Fibroblast of peridontal ligament (primary cell): Measurements from ENCODE around the gene ENOX1.
A peak's percentile ranks its signal among the peaks of the same experiment; 100 is the strongest.

Source experiments
- DNase-seq: peaks from one replicate; pipeline ENCODE4 v3.0.0-alpha.2; 2010; ENCODE audit errors: extremely low read depth

ENOX1 gene

GRCh38 chr13:43316281-43316680, 470.5 kb downstream of the ENOX1 start:
- DNase-seq: no peak

- DNase-seq: no peak
Measured at GRCh38 chr13:43315522-43315921, 471.2 kb downstream of the ENOX1 start.

DNA sequence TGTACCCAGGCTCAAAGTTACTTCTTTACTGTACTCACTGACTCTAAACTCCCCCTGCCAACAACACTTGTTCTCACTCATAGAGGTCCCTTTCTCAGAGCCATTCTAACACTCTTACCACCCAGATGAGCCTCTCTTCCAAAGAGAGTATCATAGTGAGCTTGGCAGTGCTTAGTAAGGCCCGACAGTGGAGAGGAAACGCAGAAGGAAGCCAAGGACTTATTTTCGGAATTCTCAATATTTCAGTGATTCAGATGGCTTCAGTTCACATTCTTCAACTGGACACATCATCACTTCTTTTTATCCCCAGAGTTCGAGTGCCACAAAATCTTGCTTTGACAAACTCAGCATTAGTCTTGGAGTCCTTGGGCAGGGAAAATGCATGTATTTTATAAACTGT, 477.5 kb downstream of the ENOX1 start:
- DNase-seq: peak; percentile 31

DNA sequence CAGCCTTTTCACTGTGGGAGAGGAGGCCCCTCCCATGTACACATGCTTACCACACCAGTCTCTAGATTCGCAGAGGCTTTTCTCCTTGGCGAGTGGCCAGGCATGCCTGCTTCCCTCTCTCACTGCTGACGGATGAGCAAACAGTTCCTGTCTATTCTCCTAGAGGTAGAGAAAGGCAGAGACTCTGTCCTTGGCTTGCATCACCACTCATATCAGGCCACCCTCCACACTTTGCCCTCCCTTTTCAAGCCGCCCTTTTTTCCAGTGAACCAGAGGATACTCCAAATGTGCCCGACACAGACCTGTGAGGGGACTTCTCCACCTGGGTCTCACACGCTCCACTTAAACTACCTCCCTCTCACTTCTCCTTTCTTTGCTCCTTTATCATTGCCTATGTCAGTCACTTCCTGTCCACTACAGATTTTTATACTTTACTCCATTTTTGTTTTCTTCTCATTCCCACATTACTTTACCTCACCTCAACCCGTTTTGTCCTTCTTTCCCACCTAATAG, 478.8 kb downstream of the ENOX1 start:
- DNase-seq: peak; percentile 71

DNA sequence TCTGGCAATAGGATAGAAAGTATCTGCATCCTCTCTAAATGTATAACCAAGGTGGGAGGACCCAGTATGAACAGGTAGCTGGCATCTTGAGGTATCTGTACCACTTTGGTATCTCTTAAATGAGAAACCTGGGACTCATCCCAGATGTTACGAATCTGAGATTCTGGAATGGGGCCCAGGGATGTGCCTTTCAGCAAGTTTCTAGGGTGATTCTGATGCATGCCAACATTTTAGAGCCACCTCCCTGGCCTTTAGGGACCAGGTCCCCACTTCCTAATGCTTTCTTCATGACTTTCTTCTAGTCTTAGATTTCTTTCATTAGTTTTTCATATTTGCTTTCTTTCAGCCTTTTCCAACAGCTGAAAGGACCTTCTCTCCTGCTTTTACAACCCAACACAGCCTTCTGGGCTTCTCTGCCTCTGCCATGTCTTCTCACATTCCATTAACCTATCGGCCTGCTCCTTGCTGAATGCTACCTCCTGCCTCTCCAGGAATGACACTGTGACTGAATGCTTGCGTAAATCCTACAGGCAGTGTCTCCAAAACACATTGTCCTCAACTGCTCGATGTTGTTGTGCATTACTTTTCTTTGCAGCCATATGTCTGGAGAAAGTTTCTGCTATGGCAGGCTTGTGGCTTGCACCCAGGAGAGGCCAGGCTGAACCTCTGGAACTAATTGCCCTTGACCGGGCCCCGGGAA, 479.4 kb downstream of the ENOX1 start:
- DNase-seq: no peak

- DNase-seq: no peak
Measured at GRCh38 chr13:43306372-43306771, 480.4 kb downstream of the ENOX1 start.

- DNase-seq: no peak
Measured at GRCh38 chr13:43305416-43305815, 481.4 kb downstream of the ENOX1 start.

DNA sequence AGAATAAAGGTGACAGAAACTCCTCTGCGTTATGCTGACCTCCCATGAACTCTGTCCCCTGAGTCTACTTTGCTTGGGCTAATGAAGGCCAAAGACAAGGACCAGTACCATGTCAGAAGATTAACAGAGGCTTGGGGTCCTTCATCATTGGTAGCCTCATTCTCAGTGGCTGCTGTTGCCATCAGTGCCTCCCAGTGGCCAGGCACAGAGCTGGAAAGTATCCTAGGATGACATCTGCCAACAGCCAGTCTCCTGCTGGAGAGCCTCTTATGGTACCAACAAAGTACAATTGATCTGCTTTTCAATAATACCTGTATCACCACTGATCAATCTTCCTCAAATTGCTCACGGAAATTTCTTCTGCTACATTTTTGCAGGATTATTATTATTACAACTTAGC, 481.8 kb downstream of the ENOX1 start:
- DNase-seq: no peak

DNA sequence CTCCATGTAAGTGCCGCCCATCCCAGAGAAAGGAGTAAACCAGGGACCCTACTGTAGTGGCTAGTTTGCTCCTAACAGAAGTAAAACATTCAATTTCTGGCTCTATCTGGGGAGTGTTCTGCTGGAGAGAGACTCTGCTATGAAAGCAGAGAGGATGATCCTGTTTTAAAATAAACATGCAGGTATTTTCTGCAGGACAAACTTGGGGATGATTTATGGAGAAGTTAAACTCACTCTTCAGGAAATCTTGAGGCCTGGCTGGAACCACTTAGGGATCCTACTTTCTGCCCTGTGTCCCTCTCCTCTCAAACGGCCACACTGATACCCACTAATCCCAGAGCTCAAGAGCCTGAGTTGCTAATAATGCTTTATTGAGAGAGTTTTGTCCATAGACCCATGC, 482.3 kb downstream of the ENOX1 start:
- no peak for DNase-seq

- peak; percentile 87 for DNase-seq
Measured at GRCh38 chr13:43303033-43303729, 483.6 kb downstream of the ENOX1 start.

- peak; percentile 79 for DNase-seq
Measured at GRCh38 chr13:43301346-43301969, 485.3 kb downstream of the ENOX1 start.

GRCh38 chr13:43300865-43301264, 485.9 kb downstream of the ENOX1 start:
- DNase-seq: peak; percentile 92

DNA sequence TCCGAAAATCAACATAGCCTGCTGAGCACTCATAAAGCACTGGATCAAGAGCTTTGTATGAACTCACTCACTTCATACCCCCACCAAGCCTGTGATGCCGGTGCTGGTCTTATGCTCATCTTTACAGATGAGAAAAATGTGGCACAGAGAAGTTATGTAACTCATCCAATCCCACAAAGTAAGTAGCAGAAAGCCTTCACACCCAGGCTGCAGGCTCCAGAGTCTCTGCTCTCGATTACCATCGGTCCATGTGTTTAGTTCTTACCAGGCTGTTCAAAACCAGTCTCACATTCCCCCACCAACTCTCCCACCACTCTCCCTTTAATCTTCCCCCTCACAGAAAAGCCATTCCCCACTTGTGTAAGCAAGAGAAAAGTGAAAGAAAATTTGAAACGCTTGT, 487.4 kb downstream of the ENOX1 start:
- DNase-seq: no peak

DNA sequence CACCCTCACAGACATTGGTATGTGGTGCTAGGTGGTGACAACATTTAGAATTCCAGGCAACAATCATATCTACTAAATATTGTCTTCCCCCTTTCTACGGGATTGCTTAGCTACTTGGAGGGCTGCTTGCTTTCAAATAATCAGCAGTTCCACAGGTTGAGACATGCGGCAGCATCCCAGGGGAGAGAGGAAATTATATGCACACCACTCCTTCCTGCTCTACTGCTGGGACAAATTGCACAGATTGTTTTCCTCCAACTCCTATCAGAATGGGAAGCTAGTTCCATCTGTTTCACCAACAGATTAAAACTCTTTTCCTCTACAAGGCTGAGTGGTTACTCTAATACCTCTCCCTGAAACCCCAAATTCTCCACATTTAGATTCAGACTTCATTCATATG, 488.0 kb downstream of the ENOX1 start:
- no peak for DNase-seq

GRCh38 chr13:43297967-43298678, 488.6 kb downstream of the ENOX1 start:
- DNase-seq: no peak

- no peak for DNase-seq
Measured at GRCh38 chr13:43295825-43296564, 490.8 kb downstream of the ENOX1 start.

GRCh38 chr13:43295321-43295720, 491.5 kb downstream of the ENOX1 start:
- DNase-seq: no peak

DNA sequence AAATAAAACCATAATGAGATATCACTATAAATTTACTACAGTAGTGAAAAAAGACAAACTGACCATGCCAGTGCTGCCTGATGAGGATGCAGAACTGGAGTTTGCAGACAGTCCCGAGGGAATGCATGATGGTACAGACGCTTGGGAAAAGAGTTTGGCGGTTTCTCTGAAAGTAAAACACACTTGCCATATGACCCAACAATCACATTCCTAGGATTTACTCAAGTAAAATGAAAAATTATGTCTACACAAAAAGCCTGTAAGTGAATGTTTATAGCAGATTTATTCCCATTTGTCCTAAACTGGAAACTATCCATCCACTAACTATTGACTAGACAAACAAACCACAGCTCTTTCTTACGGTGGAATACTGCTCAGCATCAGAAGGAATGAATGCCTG, 492.4 kb downstream of the ENOX1 start:
- DNase-seq: peak; percentile 91

DNA sequence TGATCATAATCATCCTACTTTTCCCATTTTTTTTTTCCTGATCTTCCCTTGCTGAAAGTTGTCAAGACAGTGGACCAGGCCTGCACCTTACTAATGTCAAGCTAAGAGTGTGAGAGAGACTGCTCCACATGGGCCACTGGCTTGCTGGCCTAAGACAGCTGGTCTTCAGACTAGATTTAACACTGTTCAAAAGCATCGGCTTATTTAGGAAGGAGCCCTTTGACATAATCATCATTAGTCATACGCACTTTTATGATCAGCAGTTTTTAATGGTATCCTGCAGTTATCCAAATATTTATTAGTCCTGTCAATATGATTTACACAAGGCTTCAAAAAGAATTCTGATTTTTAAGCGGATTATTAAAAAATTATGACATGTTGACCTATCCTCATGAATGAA, 492.8 kb downstream of the ENOX1 start:
- no peak for DNase-seq

- DNase-seq: peak; percentile 67
Measured at GRCh38 chr13:43293561-43293960, 493.2 kb downstream of the ENOX1 start.

GRCh38 chr13:43293008-43293407, 493.8 kb downstream of the ENOX1 start:
- no peak for DNase-seq
